WTC11 (cell line): ENCODE results near the gene PPP1R37. TPM values are rescaled to one million over a fixed set of nuclear protein-coding genes. Genes with fewer than 3 reads are reported as not detected.
A peak's percentile ranks its signal among the peaks of the same experiment; 100 is the strongest.

Experiments
- ATAC-seq: fragments of 200-7000 bp; cut with Tn5 transposase; 2 replicates; pipeline ENCODE4 v1.10.0; 2021; ENCODE audit warnings: mild to moderate bottlenecking, moderate library complexity
- CTCF ChIA-PET: fragments of 300-600 bp; sonication (Branson Sonifier 250); formaldehyde crosslinking; loops from one replicate; lab custom pipeline; 2021; ENCODE audit warnings: antibody characterized with exemption; lab: Charles Lee
- POLR2A ChIA-PET: fragments of 350-600 bp; sonication (Branson Sonifier 250); formaldehyde crosslinking; loops from one replicate; lab custom pipeline; 2021; ENCODE audit warnings: antibody characterized with exemption; lab: Charles Lee
- DNase-seq: peaks from one replicate; pipeline ENCODE4 v3.0.0; 2021; ENCODE audit warnings: low spot score
- H3K27ac Mint-ChIP-seq: 2 replicates; pipeline ENCODE4 v1.8.0; 2021; ENCODE audit warnings: mixed read lengths
- H3K27me3 Mint-ChIP-seq: 2 replicates; pipeline ENCODE4 v1.8.0; 2021; ENCODE audit warnings: low read depth, mild to moderate bottlenecking, moderate library complexity, mixed read lengths
- H3K36me3 Mint-ChIP-seq: 2 replicates; pipeline ENCODE4 v1.8.0; 2021; ENCODE audit warnings: mixed read lengths
- H3K4me1 Mint-ChIP-seq: 2 replicates; pipeline ENCODE4 v1.8.0; 2022; ENCODE audit warnings: mixed read lengths
- H3K4me3 Mint-ChIP-seq: 2 replicates; pipeline ENCODE4 v1.8.0; 2021; ENCODE audit warnings: mild to moderate bottlenecking, moderate library complexity, mixed read lengths
- H3K9me3 Mint-ChIP-seq: 2 replicates; pipeline ENCODE4 v1.8.0; 2021; ENCODE audit warnings: mixed read lengths
- AR ChIP-seq: fragments of 250-450 bp; sonication (Bioruptor Pico); IDR thresholded peaks from 2 replicates; pipeline ENCODE4 v1.9.0; 2021; ENCODE audit warnings: mild to moderate bottlenecking
- GABPB1 ChIP-seq: sonication (generic); formaldehyde crosslinking; IDR thresholded peaks from 2 replicates; pipeline ENCODE4 v1.8.1; 2023; ENCODE audit warnings: mild to moderate bottlenecking, missing genetic modification reagents
- MAX ChIP-seq: sonication (generic); formaldehyde crosslinking; IDR thresholded peaks from 2 replicates; pipeline ENCODE4 v1.8.0; 2022; ENCODE audit warnings: mild to moderate bottlenecking, missing genetic modification reagents
- MXD4 ChIP-seq: fragments of 250-450 bp; sonication (Bioruptor Pico); IDR thresholded peaks from 2 replicates; pipeline ENCODE4 v1.8.0; 2021; ENCODE audit warnings: mild to moderate bottlenecking, moderate library complexity, borderline replicate concordance
- MYBL2 ChIP-seq: sonication (generic); formaldehyde crosslinking; IDR thresholded peaks from 2 replicates; pipeline ENCODE4 v1.8.1; 2023; ENCODE audit warnings: mild to moderate bottlenecking, moderate library complexity, missing genetic modification reagents
- NFE2L1 ChIP-seq: sonication (generic); formaldehyde crosslinking; IDR thresholded peaks from 2 replicates; pipeline ENCODE4 v1.8.1; 2023; ENCODE audit warnings: missing genetic modification reagents
- NR2C2 ChIP-seq: sonication (generic); formaldehyde crosslinking; IDR thresholded peaks from 2 replicates; pipeline ENCODE4 v1.8.0; 2022; ENCODE audit warnings: mild to moderate bottlenecking, missing genetic modification reagents
- PRDM15 ChIP-seq: sonication (generic); formaldehyde crosslinking; IDR thresholded peaks from 2 replicates; pipeline ENCODE4 v1.8.0; 2022; ENCODE audit warnings: missing genetic modification reagents
- RELA ChIP-seq: sonication (generic); formaldehyde crosslinking; IDR thresholded peaks from 2 replicates; pipeline ENCODE4 v1.8.1; 2022; ENCODE audit warnings: missing genetic modification reagents, mild to moderate bottlenecking, borderline replicate concordance
- RORB ChIP-seq: fragments of 250-450 bp; sonication (Bioruptor Pico); IDR thresholded peaks from 2 replicates; pipeline ENCODE4 v1.9.0; 2021; ENCODE audit warnings: mild to moderate bottlenecking
- SMAD4 ChIP-seq: sonication (generic); formaldehyde crosslinking; IDR thresholded peaks from 2 replicates; pipeline ENCODE4 v1.8.0; 2022; ENCODE audit warnings: mild to moderate bottlenecking, missing genetic modification reagents
- TEAD4 ChIP-seq: sonication (generic); formaldehyde crosslinking; IDR thresholded peaks from 2 replicates; pipeline ENCODE4 v1.8.0; 2022; ENCODE audit warnings: mild to moderate bottlenecking, missing genetic modification reagents
- USF1 ChIP-seq: sonication (generic); formaldehyde crosslinking; IDR thresholded peaks from 2 replicates; pipeline ENCODE4 v1.8.0; 2022; ENCODE audit warnings: mild to moderate bottlenecking, missing genetic modification reagents
- ZNF138 ChIP-seq: sonication (generic); formaldehyde crosslinking; conservative IDR thresholded peaks from 2 replicates; pipeline ENCODE4 v1.8.1; 2022; ENCODE audit warnings: mild to moderate bottlenecking, moderate library complexity, missing genetic modification reagents
- ZNF263 ChIP-seq: sonication (generic); formaldehyde crosslinking; IDR thresholded peaks from 2 replicates; pipeline ENCODE4 v1.8.1; 2022; ENCODE audit warnings: low read depth, mild to moderate bottlenecking, moderate library complexity, missing genetic modification reagents
- ZNF317 ChIP-seq: sonication (generic); formaldehyde crosslinking; IDR thresholded peaks from 2 replicates; pipeline ENCODE4 v1.8.1; 2023; ENCODE audit warnings: low read depth, mild to moderate bottlenecking, moderate library complexity, missing genetic modification reagents, borderline replicate concordance
- ZNF423 ChIP-seq: fragments of 250-450 bp; sonication (Bioruptor Pico); IDR thresholded peaks from 2 replicates; pipeline ENCODE4 v2.1.2; 2022; ENCODE audit warnings: mild to moderate bottlenecking, moderate library complexity
- total RNA-seq: library from RNA; stranded (reverse); gene quantifications from 3 replicates; pipeline ENCODE4 v1.2.3, GENCODE V29; 2021
- TF ChIP-seq, protein P1 (sequence below): sonication (generic); formaldehyde crosslinking; conservative IDR thresholded peaks from 2 replicates; pipeline ENCODE4 v1.8.1; 2022; ENCODE audit warnings: mild to moderate bottlenecking, missing genetic modification reagents
- TF ChIP-seq, protein P2 (sequence below): sonication (generic); formaldehyde crosslinking; IDR thresholded peaks from 2 replicates; pipeline ENCODE4 v1.8.1; 2022; ENCODE audit warnings: low read depth, missing genetic modification reagents, borderline replicate concordance
- TF ChIP-seq, protein P3 (sequence below): sonication (generic); formaldehyde crosslinking; IDR thresholded peaks from 2 replicates; pipeline ENCODE4 v1.8.0; 2022; ENCODE audit warnings: mild to moderate bottlenecking, missing genetic modification reagents
- TF ChIP-seq, protein P4 (sequence below): fragments of 250-450 bp; sonication (Bioruptor Pico); IDR thresholded peaks from 2 replicates; pipeline ENCODE4 v1.9.0; 2021; ENCODE audit warnings: mild to moderate bottlenecking
- TF ChIP-seq, protein P5 (sequence below): sonication (generic); formaldehyde crosslinking; IDR thresholded peaks from 2 replicates; pipeline ENCODE4 v1.8.1; 2023; ENCODE audit warnings: mild to moderate bottlenecking, missing genetic modification reagents, moderate library complexity

Gene PPP1R37
- total RNA-seq, 1 experiment from 2014 or later, result 35.4 TPM

DNA sequence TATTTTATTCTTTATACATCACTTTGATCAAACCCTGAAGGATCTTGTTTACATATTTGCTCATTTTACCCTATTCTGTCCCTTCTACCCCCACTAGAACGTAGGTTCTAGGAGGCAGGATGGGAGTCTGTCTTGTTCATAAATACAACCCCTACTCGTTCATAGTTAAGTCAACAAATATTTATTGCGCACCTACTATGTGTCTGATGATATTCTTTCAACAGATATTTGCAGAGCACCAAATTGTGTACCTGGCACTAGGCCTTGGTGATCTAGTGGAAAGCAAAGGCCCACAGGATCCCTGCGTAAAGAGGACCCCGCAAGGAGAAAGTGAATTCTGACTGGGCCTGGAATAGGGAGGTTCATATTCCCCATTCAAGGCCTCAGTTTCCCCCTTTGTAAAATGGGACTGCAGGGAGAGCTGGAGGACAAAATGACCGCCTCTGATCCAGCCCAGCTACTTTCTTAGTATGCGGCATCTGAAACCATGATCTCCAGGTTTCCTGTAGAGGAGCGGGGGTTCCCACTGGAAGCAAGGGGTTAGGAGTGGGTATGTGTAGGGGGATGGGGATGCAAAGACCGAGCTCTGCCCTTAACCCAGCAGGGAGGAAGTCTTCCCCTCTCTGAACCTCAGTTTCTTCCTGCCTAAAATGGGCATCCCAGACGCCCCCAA, 14.5 kb upstream of the PPP1R37 start (continued):
- TF ChIP-seq RORB (CRISPR knock-in tag) (no peak), PRDM15 (no peak), ZNF138 (CRISPR knock-in tag) (no peak), TEAD4 (no peak), USF1 (CRISPR knock-in tag) (no peak)
- TF ChIP-seq, protein P1, sequence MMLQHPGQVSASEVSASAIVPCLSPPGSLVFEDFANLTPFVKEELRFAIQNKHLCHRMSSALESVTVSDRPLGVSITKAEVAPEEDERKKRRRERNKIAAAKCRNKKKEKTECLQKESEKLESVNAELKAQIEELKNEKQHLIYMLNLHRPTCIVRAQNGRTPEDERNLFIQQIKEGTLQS (CRISPR knock-in tag), result no peak

DNA sequence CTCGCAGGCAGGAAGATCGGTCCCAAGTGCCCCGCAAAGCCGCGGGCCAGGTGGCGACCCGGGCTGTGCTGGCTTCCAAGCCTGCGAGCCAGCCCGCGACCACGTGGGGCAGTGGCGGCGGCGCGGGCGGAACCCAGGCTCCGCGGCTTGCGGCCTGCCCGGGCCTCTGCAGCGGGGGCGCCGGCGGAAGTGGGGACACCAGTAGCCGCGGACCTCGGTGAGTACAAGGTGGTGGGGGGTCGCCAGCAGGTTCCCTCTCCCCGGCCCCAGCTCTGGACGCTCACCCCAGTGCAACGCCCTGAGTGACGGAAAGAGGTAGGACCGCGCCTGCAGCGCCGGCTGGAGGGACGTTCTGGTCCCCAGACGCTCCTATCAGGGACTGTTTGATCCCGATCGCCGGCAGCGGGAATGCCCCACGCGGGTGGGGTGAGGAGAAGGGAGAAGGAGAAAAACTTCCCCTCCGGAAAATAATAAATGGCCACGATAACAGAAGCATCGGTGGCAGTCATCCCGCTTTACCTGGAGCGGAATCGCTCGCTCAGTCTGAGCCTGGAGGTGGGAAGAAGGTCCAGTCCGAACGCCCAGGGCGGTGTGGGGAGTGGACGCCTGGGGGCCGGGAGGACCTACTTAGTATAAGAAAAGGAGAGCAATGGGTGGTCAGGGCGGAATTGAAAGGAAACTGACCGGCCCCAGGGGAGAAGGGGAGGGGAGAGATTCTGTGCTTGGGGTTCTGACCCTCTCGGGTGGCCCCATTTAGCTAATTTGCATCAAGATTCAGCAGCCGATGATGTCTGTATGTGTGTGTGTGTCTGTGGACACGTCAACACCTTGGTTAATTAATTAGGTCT, 13.7 kb upstream of the PPP1R37 start, which contains the start of gene GEMIN7:
Gene GEMIN7 (plus strand): TSS at position 198 of the 848 bp plus-strand sequence. CDS start 10,855 bp downstream, outside the sequence.
- ChIA-PET CTCF (interaction anchor here (0.6 to 2.9 kb wide), 12 partner anchors 10 to 99 kb away, joined by 3 to 23 read pairs (median 4); partner anchors contain the start of genes BLOC1S3, PPP1R37 and TRAPPC6A), POLR2A (interaction anchor here (0.5 to 2.7 kb wide), 6 partner anchors 10 to 151 kb away, joined by 3 to 36 read pairs (median 4); partner anchors contain the start of genes CLASRP and PPP1R37)
- H3K4me1 Mint-ChIP-seq, result peaks cover 52% of the 10 kb centered on the region
- H3K27me3 Mint-ChIP-seq, result no peaks in the 10 kb centered on the region
- H3K4me3 Mint-ChIP-seq, result peak within 1 kb of the TSS; percentile 99
- peak within 1 kb of the TSS; percentile 99 for H3K27ac Mint-ChIP-seq
- H3K36me3 Mint-ChIP-seq, result peaks cover 14% of the 10 kb centered on the region
- no peaks in the 10 kb centered on the region for H3K9me3 Mint-ChIP-seq
- DNase-seq (peak; percentile 89), ATAC-seq (peak; percentile 48)
- TF ChIP-seq AR (CRISPR knock-in tag) (no peak), NR2C2 (CRISPR knock-in tag) (peak; percentile 64; the same call in 1 of the 2 replicates), ZNF263 (peak; percentile 57; the same call in 1 of the 2 replicates), SMAD4 (CRISPR knock-in tag) (peak; percentile 66; the same call in 1 of the 2 replicates), NFE2L1 (CRISPR knock-in tag) (peak; percentile 86; the same call in 1 of the 2 replicates), ZNF423 (CRISPR knock-in tag) (peak; percentile 61; the same call in 1 of the 2 replicates), RELA (peak; percentile 95), MYBL2 (CRISPR knock-in tag) (peak; percentile 88), GABPB1 (peak; percentile 96), MAX (CRISPR knock-in tag) (peak; percentile 96), MXD4 (no peak), ZNF317 (CRISPR knock-in tag) (peak; percentile 53; the same call in 1 of the 2 replicates)
- TF ChIP-seq, protein P2, sequence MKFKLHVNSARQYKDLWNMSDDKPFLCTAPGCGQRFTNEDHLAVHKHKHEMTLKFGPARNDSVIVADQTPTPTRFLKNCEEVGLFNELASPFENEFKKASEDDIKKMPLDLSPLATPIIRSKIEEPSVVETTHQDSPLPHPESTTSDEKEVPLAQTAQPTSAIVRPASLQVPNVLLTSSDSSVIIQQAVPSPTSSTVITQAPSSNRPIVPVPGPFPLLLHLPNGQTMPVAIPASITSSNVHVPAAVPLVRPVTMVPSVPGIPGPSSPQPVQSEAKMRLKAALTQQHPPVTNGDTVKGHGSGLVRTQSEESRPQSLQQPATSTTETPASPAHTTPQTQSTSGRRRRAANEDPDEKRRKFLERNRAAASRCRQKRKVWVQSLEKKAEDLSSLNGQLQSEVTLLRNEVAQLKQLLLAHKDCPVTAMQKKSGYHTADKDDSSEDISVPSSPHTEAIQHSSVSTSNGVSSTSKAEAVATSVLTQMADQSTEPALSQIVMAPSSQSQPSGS (CRISPR knock-in tag), result no peak
- TF ChIP-seq, protein P3, sequence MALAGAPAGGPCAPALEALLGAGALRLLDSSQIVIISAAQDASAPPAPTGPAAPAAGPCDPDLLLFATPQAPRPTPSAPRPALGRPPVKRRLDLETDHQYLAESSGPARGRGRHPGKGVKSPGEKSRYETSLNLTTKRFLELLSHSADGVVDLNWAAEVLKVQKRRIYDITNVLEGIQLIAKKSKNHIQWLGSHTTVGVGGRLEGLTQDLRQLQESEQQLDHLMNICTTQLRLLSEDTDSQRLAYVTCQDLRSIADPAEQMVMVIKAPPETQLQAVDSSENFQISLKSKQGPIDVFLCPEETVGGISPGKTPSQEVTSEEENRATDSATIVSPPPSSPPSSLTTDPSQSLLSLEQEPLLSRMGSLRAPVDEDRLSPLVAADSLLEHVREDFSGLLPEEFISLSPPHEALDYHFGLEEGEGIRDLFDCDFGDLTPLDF (CRISPR knock-in tag), result peak; percentile 77; the same call in 1 of the 2 replicates
- TF ChIP-seq, protein P4, sequence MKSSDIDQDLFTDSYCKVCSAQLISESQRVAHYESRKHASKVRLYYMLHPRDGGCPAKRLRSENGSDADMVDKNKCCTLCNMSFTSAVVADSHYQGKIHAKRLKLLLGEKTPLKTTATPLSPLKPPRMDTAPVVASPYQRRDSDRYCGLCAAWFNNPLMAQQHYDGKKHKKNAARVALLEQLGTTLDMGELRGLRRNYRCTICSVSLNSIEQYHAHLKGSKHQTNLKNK (CRISPR knock-in tag), result no peak
- TF ChIP-seq, protein P5, sequence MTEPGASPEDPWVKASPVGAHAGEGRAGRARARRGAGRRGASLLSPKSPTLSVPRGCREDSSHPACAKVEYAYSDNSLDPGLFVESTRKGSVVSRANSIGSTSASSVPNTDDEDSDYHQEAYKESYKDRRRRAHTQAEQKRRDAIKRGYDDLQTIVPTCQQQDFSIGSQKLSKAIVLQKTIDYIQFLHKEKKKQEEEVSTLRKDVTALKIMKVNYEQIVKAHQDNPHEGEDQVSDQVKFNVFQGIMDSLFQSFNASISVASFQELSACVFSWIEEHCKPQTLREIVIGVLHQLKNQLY (CRISPR knock-in tag), result no peak
